ENCODE measurements around the gene OBSCN. TPM values are rescaled to one million over a fixed set of nuclear protein-coding genes. Genes with fewer than 3 reads are reported as not detected.

The OBSCN gene
- total and polyA plus RNA-seq, 10 of the 15 experiments (the other 5 are each of a cell fraction or from before 2014, with no cell fraction given), result 0.01 to 0.36 (median 0.08) TPM; not detected in 2

DNA sequence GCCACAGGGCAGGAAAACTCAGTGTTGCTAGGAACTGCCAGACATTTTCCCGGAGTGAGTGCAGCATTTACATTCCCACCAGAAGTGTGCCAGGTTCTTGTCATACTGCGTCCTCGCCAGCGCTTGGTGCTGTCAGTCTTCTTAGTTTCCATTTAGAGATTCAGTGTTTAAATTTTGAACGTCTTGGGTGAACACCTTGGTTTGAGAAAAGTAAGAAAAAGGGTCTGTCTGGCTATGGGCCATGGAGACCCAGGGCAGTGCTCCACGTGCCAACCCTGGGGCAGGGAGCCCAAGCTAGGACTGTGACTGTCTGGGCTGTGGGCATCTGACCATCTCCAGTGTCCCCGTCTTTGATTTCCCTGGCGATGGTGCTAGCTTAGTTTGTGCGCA, 26.2 kb upstream of the OBSCN start (continued):
- no peak for TF ChIP-seq SMC3 (IDR thresholded peaks at IDR 0.05; ENCODE audit: borderline replicate concordance, low read length)
- no peak for TF ChIP-seq ZBED1 (IDR thresholded peaks at IDR 0.05; ENCODE audit: borderline replicate concordance)
- TF ChIP-seq SREBF1 (IDR thresholded peaks at IDR 0.05; ENCODE audit: low read length), result no peak
- TF ChIP-seq CEBPB (IDR thresholded peaks at IDR 0.05; ENCODE audit: borderline replicate concordance in 1 of 2, low read depth in 2 of 2, low read length in 2 of 2), result no peak

DNA sequence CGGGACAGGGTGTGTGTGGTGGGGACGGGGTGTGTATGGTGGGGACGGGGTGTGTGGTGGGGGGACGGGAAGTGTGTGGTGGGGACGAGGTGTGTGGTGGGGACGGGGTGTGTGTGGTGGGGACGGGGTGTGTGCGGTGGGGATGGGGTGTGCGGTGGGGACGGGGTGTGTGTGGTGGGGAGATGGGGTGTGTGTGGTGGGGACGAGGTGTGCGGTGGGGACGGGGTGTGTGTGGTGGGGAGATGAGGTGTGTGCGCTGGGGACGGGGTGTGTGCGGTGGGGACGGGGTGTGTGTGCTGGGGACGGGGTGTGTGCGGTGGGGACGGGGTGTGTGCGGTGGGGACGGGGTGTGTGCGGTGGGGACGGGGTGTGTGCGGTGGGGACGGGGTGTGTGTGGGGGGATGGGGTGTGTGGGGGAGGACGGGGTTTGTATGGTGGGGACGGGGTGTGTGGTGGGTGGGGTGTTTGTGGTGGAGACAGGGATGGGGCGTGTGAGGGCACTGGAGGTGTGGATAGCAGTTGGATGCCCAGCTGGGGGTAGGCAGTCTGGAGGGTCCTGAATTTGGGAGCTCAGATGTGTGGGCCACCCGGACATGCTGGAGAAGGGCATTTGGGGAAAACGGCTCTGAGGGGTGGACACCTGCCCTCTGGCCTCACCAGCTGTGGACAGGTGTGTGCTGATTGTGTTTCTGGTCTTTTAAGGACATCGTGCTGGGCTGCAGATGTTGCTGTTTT, 25.4 kb upstream of the OBSCN start:
- Histone ChIP-seq H3K27me3 (replicated peaks in 1 of 2; ENCODE audit: control insufficient read depth in 2 of 2, insufficient read depth in 2 of 2, low read length in 1 of 2) (no peaks in the 10 kb centered on the region), H4K20me1 (ENCODE audit: control insufficient read depth, insufficient read depth) (no peaks in the 10 kb centered on the region), H3K27ac (ENCODE audit: control insufficient read depth, insufficient read depth) (no peak overlapping the region), H3K4me2 (ENCODE audit: control insufficient read depth, insufficient read depth) (no peak overlapping the region), H3K4me1 (ENCODE audit: control insufficient read depth, insufficient read depth, low read length) (no peaks in the 10 kb centered on the region), H3K36me3 (ENCODE audit: control insufficient read depth in 2 of 2, insufficient read depth in 2 of 2, low read length in 1 of 2) (no peaks in the 10 kb centered on the region), H3K9me3 (replicated peaks; ENCODE audit: control insufficient read depth, insufficient read depth, low read length) (no peaks in the 10 kb centered on the region), H3K4me3 (no peak overlapping the region), H3K9ac (ENCODE audit: control insufficient read depth, insufficient read depth, low read length) (no peak overlapping the region), H2AFZ (ENCODE audit: control insufficient read depth, low read depth, low read length) (no peak overlapping the region), H3K79me2 (ENCODE audit: control insufficient read depth, insufficient read depth, low read length) (no peaks in the 10 kb centered on the region)
- ChIA-PET RAD21 (ENCODE audit: unreplicated experiment) (no interaction called here), POLR2A (no interaction called here), CTCF (no interaction called here), SMC1A (ENCODE audit: uncharacterized antibody, unreplicated experiment) (no interaction called here)
- in situ Hi-C loops (cut with MboI), result no loop called here
- no TSS peak for BruUV-seq (replicated peaks)
- no peak for TF ChIP-seq ESRRA (IDR thresholded peaks at IDR 0.05; ENCODE audit: low read length)
- no peak for TF ChIP-seq HDAC6 (IDR thresholded peaks at IDR 0.05; ENCODE audit: unreplicated experiment)
- no peak for TF ChIP-seq IKZF2 (IDR thresholded peaks at IDR 0.05)
- no peak for TF ChIP-seq FOXM1 (IDR thresholded peaks at IDR 0.05; ENCODE audit: low read depth, low read length)
- no peak for TF ChIP-seq SUPT20H (IDR thresholded peaks at IDR 0.05; ENCODE audit: borderline replicate concordance, control insufficient read depth, low read depth, low read length)
- no peak for TF ChIP-seq SMAD5 (IDR thresholded peaks at IDR 0.05; ENCODE audit: low read depth)
- TF ChIP-seq BHLHE40 (IDR thresholded peaks at IDR 0.05; ENCODE audit: borderline replicate concordance in 1 of 2, low read depth in 2 of 2, low read length in 1 of 2), result no peak
- no peak for TF ChIP-seq KDM1A (IDR thresholded peaks at IDR 0.05; ENCODE audit: borderline replicate concordance)
- TF ChIP-seq, protein P1, sequence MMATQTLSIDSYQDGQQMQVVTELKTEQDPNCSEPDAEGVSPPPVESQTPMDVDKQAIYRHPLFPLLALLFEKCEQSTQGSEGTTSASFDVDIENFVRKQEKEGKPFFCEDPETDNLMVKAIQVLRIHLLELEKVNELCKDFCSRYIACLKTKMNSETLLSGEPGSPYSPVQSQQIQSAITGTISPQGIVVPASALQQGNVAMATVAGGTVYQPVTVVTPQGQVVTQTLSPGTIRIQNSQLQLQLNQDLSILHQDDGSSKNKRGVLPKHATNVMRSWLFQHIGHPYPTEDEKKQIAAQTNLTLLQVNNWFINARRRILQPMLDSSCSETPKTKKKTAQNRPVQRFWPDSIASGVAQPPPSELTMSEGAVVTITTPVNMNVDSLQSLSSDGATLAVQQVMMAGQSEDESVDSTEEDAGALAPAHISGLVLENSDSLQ (IDR thresholded peaks at IDR 0.05), result no peak
- no peak for TF ChIP-seq NFYA (IDR thresholded peaks at IDR 0.05; ENCODE audit: borderline replicate concordance, low read depth, low read length)
- TF ChIP-seq TBL1XR1 (IDR thresholded peaks at IDR 0.05; ENCODE audit: low read depth, low read length), result no peak
- WGBS (ENCODE audit: insufficient coverage, insufficient replicate concordance, low lambda C conversion rate, missing lambda C conversion rate), result 31% methylated on average over 7 of the region's 32 CpGs
- ATAC-seq, result no peak
- DNase-seq (ENCODE audit: low read depth, low spot score), result no peak
- FAIRE-seq, result no peak
- intact Hi-C loops (cut with micrococcal nuclease; ENCODE audit: unreplicated experiment), result no loop called here
